Tibial artery (tissue), 4 donors: ENCODE results near the gene ANKRD18A.

Experiments used
- DNase-seq, 2 donors: peaks; one replicate each; pipeline ENCODE4 v3.0.0-alpha.2; 2019
- H3K27ac ChIP-seq, 2 donors: fragments of 200-600 bp; sonication (generic) in 1 of 2; 1 replicate in 1 of 2; 2 replicates in 1 of 2; pipeline ENCODE4 v1.5.1; 2018 to 2019; ENCODE audit warnings: mild to moderate bottlenecking in 1 of 2
- H3K27me3 ChIP-seq, 2 donors: fragments of 200-600 bp; sonication (generic) in 1 of 2; one replicate each; pipeline versions ENCODE4 v1.5.1 to v1.6.0; 2016 to 2019
- H3K36me3 ChIP-seq, 3 donors: fragments of 200-600 bp; sonication (generic) in 2 of 3; one replicate each; pipeline ENCODE4 v1.5.1; 2016 to 2019; ENCODE audit warnings: mild to moderate bottlenecking in 2 of 3
- H3K4me1 ChIP-seq, 4 donors: fragments of 200-600 bp; sonication (generic) in 2 of 4; 1 replicate in 3 of 4; 2 replicates in 1 of 4; pipeline ENCODE4 v1.5.1; 2016 to 2019
- H3K4me3 ChIP-seq, 2 donors: fragments of 200-600 bp; sonication (generic) in 1 of 2; 1 replicate in 1 of 2; 2 replicates in 1 of 2; pipeline ENCODE4 v1.5.1; 2018 to 2019; ENCODE audit warnings: mild to moderate bottlenecking in 2 of 2
- H3K9me3 ChIP-seq, 3 donors: fragments of 200-600 bp; sonication (generic) in 1 of 3; one replicate each; pipeline ENCODE4 v1.5.1; 2016 to 2019
- intact Hi-C: fragments of 100-400 bp; cut with DNase I; formaldehyde crosslinking; loops from one replicate; pipeline ENCODE4 v1.15.0; 2023; ENCODE audit warnings: low total_unique reads
- TF ChIP-seq, protein P1 (sequence below), 2 experiments: fragments of 200-600 bp in 1 of 2; fragments of 450-650 bp in 1 of 2; IDR thresholded peaks; one replicate each; pipeline ENCODE4 v1.5.1; 2017 to 2019; ENCODE audit warnings: antibody characterized with exemption in 2 of 2, mild to moderate bottlenecking in 1 of 2, moderate library complexity in 1 of 2

Gene ANKRD18A

DNA sequence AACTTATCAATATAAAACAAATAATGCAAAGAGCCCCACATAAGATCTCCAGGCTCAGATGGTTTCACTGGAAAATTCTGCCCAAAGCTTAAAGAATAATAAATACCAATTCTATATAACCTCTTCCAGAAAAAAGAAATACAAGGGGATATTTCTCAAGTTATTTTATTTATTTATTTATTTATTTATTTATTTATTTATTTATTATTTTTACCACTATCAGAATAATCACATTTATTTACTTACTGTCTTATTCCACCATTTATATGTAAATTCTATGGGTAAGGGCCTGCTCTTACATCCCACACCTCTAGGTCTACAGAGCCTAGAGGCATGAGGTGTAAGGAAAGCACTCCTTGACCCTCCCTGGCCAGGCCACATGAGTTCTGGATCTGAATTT is 91.1 kb downstream of the ANKRD18A start:
- H3K4me1 ChIP-seq: no peaks in the 10 kb centered on the region
- H3K36me3 ChIP-seq: no peaks in the 10 kb centered on the region
- no peaks in the 10 kb centered on the region for H3K9me3 ChIP-seq
- DNase-seq: no peak
- TF ChIP-seq, protein P1, sequence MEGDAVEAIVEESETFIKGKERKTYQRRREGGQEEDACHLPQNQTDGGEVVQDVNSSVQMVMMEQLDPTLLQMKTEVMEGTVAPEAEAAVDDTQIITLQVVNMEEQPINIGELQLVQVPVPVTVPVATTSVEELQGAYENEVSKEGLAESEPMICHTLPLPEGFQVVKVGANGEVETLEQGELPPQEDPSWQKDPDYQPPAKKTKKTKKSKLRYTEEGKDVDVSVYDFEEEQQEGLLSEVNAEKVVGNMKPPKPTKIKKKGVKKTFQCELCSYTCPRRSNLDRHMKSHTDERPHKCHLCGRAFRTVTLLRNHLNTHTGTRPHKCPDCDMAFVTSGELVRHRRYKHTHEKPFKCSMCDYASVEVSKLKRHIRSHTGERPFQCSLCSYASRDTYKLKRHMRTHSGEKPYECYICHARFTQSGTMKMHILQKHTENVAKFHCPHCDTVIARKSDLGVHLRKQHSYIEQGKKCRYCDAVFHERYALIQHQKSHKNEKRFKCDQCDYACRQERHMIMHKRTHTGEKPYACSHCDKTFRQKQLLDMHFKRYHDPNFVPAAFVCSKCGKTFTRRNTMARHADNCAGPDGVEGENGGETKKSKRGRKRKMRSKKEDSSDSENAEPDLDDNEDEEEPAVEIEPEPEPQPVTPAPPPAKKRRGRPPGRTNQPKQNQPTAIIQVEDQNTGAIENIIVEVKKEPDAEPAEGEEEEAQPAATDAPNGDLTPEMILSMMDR (IDR thresholded peaks at IDR 0.05): no peak
- H3K27me3 ChIP-seq: peaks cover 0 to 6% of the 10 kb centered on the region in 2 donors
- intact Hi-C loops: no loop called here
- H3K4me3 ChIP-seq: no peak overlapping the region
- H3K27ac ChIP-seq: no peak overlapping the region

DNA sequence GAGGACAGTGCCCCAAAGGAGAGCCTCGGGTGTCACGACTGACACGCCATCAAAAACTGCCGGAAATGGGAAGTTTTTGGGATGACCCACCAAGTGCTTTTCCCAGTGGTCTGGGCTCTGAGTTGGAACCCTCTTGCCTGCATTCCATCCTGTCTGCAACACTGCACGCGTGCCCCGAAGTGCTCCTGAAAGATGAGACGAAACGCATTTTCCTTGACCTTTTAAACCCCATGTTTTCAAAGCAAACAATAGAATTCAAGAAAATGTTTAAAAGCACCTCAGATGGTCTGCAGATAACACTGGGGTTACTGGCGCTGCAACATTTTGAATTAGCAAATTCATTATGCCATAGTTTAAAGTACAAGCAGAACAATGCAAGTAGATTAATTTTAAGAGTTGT is 92.9 kb downstream of the ANKRD18A start:
- Histone ChIP-seq H3K27me3 (peaks cover 0 to 6% of the 10 kb centered on the region in 2 donors), H3K36me3 (no peaks in the 10 kb centered on the region), H3K4me1 (no peaks in the 10 kb centered on the region), H3K9me3 (no peaks in the 10 kb centered on the region), H3K4me3 (no peak overlapping the region), H3K27ac (no peak overlapping the region)
- no peak for DNase-seq
- TF ChIP-seq, protein P1 (IDR thresholded peaks at IDR 0.05): no peak
- intact Hi-C loops: no loop called here

- Histone ChIP-seq H3K9me3 (no peaks in the 10 kb centered on the region), H3K4me3 (no peak overlapping the region), H3K4me1 (no peaks in the 10 kb centered on the region), H3K27me3 (peaks cover 0 to 6% of the 10 kb centered on the region in 2 donors), H3K27ac (no peak overlapping the region), H3K36me3 (no peaks in the 10 kb centered on the region)
- intact Hi-C loops: no loop called here
- no peak for DNase-seq
- TF ChIP-seq, protein P1 (IDR thresholded peaks at IDR 0.05): no peak
Observed at GRCh38 chr9:38526591-38526990, 93.8 kb downstream of the ANKRD18A start.

DNA sequence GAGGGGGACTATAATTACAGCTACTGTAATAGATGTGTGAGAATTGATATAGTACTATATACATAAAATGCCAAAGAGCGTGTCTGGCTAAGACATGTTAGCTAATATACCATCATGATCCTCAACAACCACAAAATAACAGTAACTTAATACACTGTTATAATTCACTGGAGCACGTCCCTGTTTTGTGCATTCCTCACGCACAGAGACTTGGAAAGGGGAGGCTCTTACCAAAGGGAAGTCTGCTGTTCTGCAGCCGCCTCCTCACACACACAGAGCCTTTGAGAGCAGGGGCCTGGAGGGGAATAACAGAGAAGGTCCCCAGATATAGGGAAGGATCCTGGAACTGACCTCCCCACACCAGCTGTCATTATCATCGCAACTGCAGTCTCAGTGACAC is 97.3 kb downstream of the ANKRD18A start:
- peaks cover 0 to 6% of the 10 kb centered on the region in 2 donors for H3K27me3 ChIP-seq
- no peak overlapping the region for H3K4me3 ChIP-seq
- TF ChIP-seq, protein P1 (IDR thresholded peaks at IDR 0.05): no peak
- H3K27ac ChIP-seq: no peak overlapping the region
- DNase-seq: no peak
- intact Hi-C loops: no loop called here
- H3K4me1 ChIP-seq: no peaks in the 10 kb centered on the region
- H3K9me3 ChIP-seq: no peaks in the 10 kb centered on the region
- H3K36me3 ChIP-seq: no peaks in the 10 kb centered on the region

- TF ChIP-seq, protein P1 (IDR thresholded peaks at IDR 0.05): no peak
- DNase-seq: no peak
- no peaks in the 10 kb centered on the region for H3K4me1 ChIP-seq
- peaks cover 0 to 3% of the 10 kb centered on the region in 2 donors for H3K27me3 ChIP-seq
- intact Hi-C loops: no loop called here
- H3K36me3 ChIP-seq: no peaks in the 10 kb centered on the region
- no peaks in the 10 kb centered on the region for H3K9me3 ChIP-seq
- H3K27ac ChIP-seq: no peak overlapping the region
- H3K4me3 ChIP-seq: no peak overlapping the region
Observed at GRCh38 chr9:38521762-38522161, 98.6 kb downstream of the ANKRD18A start.
